Loucy (cell line): ENCODE results near the gene SETMAR.

Experiments
- EZH2phosphoT487 ChIP-seq: fragments of 200-600 bp; IDR thresholded peaks from 2 replicates; pipeline ENCODE4 v1.6.1; 2018; ENCODE audit warnings: antibody characterized with exemption, mild to moderate bottlenecking, moderate library complexity, borderline replicate concordance
- TF ChIP-seq, protein P1 (sequence below): fragments of 200-600 bp; sonication (generic); conservative IDR thresholded peaks from 2 replicates; pipeline ENCODE4 v1.5.1; 2014; ENCODE audit warnings: mild to moderate bottlenecking, antibody characterized with exemption, low read length

- TF ChIP-seq, protein P1, sequence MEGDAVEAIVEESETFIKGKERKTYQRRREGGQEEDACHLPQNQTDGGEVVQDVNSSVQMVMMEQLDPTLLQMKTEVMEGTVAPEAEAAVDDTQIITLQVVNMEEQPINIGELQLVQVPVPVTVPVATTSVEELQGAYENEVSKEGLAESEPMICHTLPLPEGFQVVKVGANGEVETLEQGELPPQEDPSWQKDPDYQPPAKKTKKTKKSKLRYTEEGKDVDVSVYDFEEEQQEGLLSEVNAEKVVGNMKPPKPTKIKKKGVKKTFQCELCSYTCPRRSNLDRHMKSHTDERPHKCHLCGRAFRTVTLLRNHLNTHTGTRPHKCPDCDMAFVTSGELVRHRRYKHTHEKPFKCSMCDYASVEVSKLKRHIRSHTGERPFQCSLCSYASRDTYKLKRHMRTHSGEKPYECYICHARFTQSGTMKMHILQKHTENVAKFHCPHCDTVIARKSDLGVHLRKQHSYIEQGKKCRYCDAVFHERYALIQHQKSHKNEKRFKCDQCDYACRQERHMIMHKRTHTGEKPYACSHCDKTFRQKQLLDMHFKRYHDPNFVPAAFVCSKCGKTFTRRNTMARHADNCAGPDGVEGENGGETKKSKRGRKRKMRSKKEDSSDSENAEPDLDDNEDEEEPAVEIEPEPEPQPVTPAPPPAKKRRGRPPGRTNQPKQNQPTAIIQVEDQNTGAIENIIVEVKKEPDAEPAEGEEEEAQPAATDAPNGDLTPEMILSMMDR: no peak
- TF ChIP-seq EZH2phosphoT487: no peak
Observed at GRCh38 chr3:4292301-4292700, 10.9 kb upstream of the SETMAR start.
